PFSK-1 (cell line): ENCODE results near the gene CHRNB2.

Source experiments
- FOXP2 ChIP-seq: optimal IDR thresholded peaks from 2 replicates; pipeline ENCODE3; 2011; ENCODE audit warnings: borderline replicate concordance, control low read depth, inconsistent platforms; ENCODE audit not compliant: insufficient read depth; ENCODE audit errors: extremely low read length, extremely low read depth
- POLR2AphosphoS5 ChIP-seq: IDR thresholded peaks from 2 replicates; pipeline ENCODE4 v1.6.1; 2012; ENCODE audit warnings: low read depth, mild to moderate bottlenecking, control low read depth, low read length, moderate library complexity
- SIN3A ChIP-seq: IDR thresholded peaks from 2 replicates; pipeline ENCODE4 v1.6.1; 2012; ENCODE audit warnings: mild to moderate bottlenecking, low read length, moderate library complexity, borderline replicate concordance; ENCODE audit not compliant: insufficient read depth
- TAF1 ChIP-seq: IDR thresholded peaks from 2 replicates; pipeline ENCODE4 v1.6.1; 2012; ENCODE audit warnings: low read length, control low read depth, borderline replicate concordance; ENCODE audit not compliant: insufficient read depth
- TF ChIP-seq, protein P1 (sequence below), 2 experiments: IDR thresholded peaks; 2 replicates each; pipeline versions ENCODE4 v1.6.1 to v1.8.0; 2011 to 2012; ENCODE audit warnings: low read depth in 2 of 2, low read length in 2 of 2, control low read depth in 1 of 2, inconsistent platforms in 1 of 2, mild to moderate bottlenecking in 1 of 2, moderate library complexity in 1 of 2; ENCODE audit not compliant: insufficient read depth in 1 of 2

The CHRNB2 gene

DNA sequence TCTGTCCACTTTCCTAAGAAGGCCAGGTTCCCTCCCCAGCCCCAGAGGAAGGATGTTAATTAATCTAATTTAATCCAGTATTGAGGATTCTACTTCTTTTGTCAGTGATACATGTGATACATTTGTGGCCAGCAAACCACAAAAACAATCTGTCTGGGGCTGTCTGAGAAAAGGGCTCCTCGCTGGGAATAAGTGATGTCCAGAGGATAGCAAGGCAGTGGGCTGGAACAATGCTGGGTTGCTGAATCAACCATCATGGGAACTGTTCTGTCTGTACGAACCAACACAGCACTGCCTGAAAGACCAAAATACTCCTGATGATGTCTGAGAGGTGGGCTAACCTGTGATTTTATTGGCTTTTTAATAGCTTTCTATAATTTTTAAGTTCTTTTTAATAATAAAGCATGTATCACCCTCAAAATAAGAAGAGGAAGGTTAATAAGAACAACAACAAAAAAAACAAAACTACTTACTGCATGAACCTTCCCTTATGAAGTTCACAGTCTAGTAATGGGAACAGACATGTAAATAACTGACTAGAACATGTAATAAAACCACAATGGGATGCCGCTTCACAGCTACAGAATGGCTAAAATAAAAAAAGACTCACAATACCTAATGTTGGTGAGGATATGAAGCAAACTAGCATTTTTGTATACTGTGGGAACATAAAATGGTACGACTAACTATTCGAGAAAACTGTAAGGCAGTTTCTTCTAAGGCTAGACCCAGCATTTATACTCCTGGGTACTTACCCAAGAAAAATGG lies 51.8 kb downstream of the CHRNB2 start:
- TF ChIP-seq POLR2AphosphoS5, result no peak
- no peak for TF ChIP-seq SIN3A
- no peak for TF ChIP-seq TAF1
- TF ChIP-seq, protein P1, sequence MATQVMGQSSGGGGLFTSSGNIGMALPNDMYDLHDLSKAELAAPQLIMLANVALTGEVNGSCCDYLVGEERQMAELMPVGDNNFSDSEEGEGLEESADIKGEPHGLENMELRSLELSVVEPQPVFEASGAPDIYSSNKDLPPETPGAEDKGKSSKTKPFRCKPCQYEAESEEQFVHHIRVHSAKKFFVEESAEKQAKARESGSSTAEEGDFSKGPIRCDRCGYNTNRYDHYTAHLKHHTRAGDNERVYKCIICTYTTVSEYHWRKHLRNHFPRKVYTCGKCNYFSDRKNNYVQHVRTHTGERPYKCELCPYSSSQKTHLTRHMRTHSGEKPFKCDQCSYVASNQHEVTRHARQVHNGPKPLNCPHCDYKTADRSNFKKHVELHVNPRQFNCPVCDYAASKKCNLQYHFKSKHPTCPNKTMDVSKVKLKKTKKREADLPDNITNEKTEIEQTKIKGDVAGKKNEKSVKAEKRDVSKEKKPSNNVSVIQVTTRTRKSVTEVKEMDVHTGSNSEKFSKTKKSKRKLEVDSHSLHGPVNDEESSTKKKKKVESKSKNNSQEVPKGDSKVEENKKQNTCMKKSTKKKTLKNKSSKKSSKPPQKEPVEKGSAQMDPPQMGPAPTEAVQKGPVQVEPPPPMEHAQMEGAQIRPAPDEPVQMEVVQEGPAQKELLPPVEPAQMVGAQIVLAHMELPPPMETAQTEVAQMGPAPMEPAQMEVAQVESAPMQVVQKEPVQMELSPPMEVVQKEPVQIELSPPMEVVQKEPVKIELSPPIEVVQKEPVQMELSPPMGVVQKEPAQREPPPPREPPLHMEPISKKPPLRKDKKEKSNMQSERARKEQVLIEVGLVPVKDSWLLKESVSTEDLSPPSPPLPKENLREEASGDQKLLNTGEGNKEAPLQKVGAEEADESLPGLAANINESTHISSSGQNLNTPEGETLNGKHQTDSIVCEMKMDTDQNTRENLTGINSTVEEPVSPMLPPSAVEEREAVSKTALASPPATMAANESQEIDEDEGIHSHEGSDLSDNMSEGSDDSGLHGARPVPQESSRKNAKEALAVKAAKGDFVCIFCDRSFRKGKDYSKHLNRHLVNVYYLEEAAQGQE (IDR thresholded peaks at IDR 0.05; ENCODE audit: insufficient read depth in 1 of 2, low read depth in 2 of 2, low read length in 2 of 2), result no peak
- TF ChIP-seq FOXP2, result no peak

DNA sequence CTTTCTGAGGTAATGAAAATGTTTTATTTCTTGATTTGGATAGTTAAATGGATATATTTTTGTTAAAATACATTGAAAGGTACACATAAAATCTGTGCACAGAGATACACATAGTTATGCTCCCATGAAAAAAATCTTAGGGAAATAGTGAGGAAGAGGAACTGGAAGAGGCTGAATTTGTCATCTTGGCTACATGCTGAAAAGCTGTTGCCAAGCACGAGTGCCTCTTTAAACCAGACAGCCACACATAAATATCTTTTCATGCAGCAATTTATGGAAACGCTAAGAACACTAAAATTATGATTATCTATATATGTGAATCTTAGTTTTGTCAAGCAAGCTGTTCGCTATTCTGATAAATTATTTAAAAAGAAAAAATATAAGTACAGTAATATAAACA lies 53.2 kb downstream of the CHRNB2 start:
- TF ChIP-seq POLR2AphosphoS5 (no peak), TAF1 (no peak), SIN3A (no peak), FOXP2 (no peak)
- TF ChIP-seq, protein P1 (IDR thresholded peaks at IDR 0.05; ENCODE audit: insufficient read depth in 1 of 2, low read depth in 2 of 2, low read length in 2 of 2), result no peak

DNA sequence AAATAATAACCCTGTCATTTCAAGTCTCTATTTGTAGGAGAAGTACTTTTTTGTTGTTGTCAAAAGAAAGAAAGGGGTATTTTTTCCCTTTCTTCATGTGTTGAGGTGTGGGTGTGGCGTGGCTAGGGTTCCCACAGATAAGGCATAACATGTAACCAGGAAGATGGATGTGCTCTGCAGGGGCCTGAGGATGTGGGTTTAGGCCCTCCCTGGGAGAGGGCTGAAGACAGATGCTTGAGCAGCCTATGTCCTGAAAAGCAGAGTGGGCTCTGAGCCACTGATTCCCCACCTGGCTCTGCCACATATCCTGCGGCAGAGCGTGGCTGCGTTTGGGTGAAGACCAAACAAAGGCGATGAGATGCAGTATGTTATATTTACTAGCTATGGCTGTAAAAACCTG lies 54.3 kb downstream of the CHRNB2 start:
- TF ChIP-seq SIN3A (no peak), TAF1 (no peak), POLR2AphosphoS5 (no peak)

DNA sequence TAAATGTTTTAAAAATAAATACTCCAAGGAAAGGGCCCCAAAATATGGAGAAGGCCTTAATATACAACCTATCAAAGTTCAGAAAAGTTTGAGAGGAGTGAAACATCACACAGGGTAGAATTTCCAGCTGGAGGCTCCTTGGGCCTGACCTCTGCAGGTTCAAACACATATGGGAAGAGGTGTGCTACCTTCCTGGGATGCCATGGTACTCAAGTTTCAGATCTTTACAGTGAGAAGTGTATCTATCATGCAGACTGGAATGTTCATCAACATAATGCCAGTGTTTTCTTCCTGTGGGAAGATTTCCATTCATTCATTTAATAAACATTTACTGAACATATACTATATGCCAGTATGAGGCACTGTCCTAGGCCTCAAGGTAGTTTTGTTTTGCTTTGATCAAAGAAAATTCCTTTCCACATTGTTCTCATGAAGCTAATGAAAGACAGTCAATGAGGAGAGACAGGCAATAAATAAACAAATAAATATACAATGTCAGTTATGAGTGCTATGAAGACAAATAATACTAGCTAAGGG lies 55.0 kb downstream of the CHRNB2 start:
- TF ChIP-seq TAF1 (no peak), FOXP2 (no peak), SIN3A (no peak), POLR2AphosphoS5 (no peak)
- TF ChIP-seq, protein P1 (IDR thresholded peaks at IDR 0.05; ENCODE audit: insufficient read depth in 1 of 2, low read depth in 2 of 2, low read length in 2 of 2), result no peak

DNA sequence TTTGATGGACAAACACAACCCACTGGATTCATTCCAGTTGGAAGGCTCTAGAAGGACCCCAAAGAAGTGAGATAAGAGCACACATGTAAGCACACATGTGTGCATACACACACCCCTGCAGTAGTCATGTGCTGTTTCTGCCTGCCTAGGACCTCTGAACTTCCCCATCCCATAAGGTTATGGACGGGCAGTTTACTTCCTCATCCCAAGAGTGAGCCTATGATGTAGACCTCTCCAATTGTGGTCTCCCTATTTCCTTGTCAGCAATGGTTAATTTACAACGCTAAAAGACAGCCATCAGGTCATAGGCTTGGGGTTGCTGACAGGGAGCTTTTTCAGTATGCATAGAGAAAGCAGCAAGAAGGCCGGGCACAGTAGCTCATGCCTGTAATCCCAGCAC lies 55.8 kb downstream of the CHRNB2 start:
- TF ChIP-seq, protein P1 (IDR thresholded peaks at IDR 0.05; ENCODE audit: insufficient read depth in 1 of 2, low read depth in 2 of 2, low read length in 2 of 2), result no peak
- TF ChIP-seq SIN3A (no peak), POLR2AphosphoS5 (no peak), FOXP2 (no peak), TAF1 (no peak)
